ENCODE results near the gene CTNNA2. TPM values are rescaled to one million over a fixed set of nuclear protein-coding genes. Genes with fewer than 3 reads are reported as not detected.

The CTNNA2 gene
- total RNA-seq, 4 donors from 2014 or later = 0.88 to 14.9 (median 2.3) TPM; not detected in 1

DNA sequence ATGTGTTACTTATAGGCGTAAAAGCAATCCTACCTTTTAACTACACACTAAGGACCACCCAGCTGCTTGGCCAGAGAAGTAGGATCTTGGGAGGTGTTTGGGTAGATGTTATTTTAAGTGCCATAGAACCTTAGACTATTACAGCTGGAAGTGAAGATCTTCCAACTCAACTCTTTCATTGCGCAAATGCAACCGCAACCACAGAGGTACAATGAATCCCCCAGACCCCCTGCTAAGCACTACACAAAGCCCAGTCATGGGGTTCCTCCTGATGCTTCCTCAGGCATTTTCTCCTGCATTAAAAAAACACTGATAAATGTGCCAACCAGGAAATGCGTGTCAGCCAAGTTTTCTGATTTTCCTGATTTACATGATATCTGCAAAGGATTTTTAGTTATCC is 545.7 kb downstream of the CTNNA2 start:
- Histone ChIP-seq H3K27me3 (no peaks in the 10 kb centered on the region), H3K4me1 (no peaks in the 10 kb centered on the region), H3K4me3 (no peak overlapping the region), H3K36me3 (no peaks in the 10 kb centered on the region), H3K27ac (no peak overlapping the region), H3K9me3 (no peaks in the 10 kb centered on the region)
- TF ChIP-seq, protein P1, sequence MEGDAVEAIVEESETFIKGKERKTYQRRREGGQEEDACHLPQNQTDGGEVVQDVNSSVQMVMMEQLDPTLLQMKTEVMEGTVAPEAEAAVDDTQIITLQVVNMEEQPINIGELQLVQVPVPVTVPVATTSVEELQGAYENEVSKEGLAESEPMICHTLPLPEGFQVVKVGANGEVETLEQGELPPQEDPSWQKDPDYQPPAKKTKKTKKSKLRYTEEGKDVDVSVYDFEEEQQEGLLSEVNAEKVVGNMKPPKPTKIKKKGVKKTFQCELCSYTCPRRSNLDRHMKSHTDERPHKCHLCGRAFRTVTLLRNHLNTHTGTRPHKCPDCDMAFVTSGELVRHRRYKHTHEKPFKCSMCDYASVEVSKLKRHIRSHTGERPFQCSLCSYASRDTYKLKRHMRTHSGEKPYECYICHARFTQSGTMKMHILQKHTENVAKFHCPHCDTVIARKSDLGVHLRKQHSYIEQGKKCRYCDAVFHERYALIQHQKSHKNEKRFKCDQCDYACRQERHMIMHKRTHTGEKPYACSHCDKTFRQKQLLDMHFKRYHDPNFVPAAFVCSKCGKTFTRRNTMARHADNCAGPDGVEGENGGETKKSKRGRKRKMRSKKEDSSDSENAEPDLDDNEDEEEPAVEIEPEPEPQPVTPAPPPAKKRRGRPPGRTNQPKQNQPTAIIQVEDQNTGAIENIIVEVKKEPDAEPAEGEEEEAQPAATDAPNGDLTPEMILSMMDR (IDR thresholded peaks at IDR 0.05) = no peak
- no peak for TF ChIP-seq POLR2A (IDR thresholded peaks at IDR 0.05)
- no peak for DNase-seq
- intact Hi-C loops (cut with DNase I; ENCODE audit: low total_unique reads) = no loop called here

DNA sequence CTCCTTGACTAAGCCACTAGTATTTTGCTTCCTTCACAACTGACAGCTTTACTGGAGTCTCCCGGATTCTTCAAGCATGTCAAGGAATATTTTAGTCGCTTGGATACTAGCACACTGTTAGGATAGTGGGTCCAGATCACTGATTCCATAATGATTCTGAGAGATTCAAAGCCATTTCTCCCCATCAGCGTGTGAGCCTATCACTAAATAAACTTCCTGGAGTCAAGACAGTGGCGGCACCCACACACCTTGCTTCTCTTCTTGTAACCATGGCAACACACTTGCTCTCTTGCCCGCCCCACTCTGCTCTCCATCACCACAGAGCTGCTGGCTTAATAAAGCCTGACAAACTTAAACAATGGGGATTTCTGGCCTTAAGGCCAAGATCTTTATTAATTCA is 546.6 kb downstream of the CTNNA2 start:
- TF ChIP-seq, protein P1 (IDR thresholded peaks at IDR 0.05) = no peak
- no peaks in the 10 kb centered on the region for H3K4me1 ChIP-seq
- H3K9me3 ChIP-seq = no peaks in the 10 kb centered on the region
- H3K27ac ChIP-seq = no peak overlapping the region
- H3K27me3 ChIP-seq = no peaks in the 10 kb centered on the region
- no peaks in the 10 kb centered on the region for H3K36me3 ChIP-seq
- intact Hi-C loops (cut with DNase I; ENCODE audit: low total_unique reads) = no loop called here
- no peak overlapping the region for H3K4me3 ChIP-seq
- no peak for DNase-seq

DNA sequence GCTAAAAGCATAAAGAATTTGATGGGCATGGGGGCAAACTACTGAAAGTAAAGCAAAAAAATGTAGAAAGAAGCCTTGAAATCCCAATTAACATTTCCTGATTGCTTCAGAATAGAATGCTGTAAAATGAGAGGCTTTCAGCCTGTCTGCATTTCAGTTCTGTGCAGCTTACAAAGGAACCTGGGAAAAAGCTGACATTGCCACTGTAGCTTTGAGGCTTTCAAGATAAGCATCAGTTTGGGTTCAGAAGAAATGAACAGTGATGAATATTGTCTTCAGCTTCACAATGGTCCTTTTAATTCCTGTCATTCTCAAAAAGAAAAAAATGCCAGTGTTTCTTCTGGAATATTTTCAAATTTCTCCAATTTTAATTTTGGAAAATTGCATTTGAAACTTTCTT is 549.0 kb downstream of the CTNNA2 start:
- H3K36me3 ChIP-seq = no peaks in the 10 kb centered on the region
- H3K4me3 ChIP-seq = no peak overlapping the region
- intact Hi-C loops (cut with DNase I; ENCODE audit: low total_unique reads) = no loop called here
- no peak overlapping the region for H3K27ac ChIP-seq
- TF ChIP-seq POLR2A (IDR thresholded peaks at IDR 0.05) = no peak
- TF ChIP-seq, protein P1 (IDR thresholded peaks at IDR 0.05) = no peak
- no peak for DNase-seq
- H3K9me3 ChIP-seq = no peaks in the 10 kb centered on the region
- no peaks in the 10 kb centered on the region for H3K4me1 ChIP-seq
- no peaks in the 10 kb centered on the region for H3K27me3 ChIP-seq

DNA sequence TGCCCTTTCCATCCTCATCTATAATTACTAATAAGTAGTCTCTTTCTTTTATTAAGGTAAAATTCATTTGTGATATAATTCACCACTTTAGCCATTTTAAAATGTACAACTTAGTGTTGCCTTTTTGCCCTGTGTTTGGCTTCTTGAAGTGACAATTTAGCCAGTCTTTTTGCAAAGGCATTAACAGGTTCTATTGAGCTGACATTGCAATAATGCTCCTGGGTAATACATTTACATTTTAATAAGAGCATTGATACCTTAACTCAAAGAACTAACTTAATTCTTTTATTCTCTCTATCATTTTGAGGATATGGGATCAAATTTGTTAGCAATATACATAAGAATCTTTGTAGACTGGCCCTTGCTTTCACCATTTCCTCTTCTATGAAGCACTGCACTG is 549.4 kb downstream of the CTNNA2 start:
- intact Hi-C loops (cut with DNase I; ENCODE audit: low total_unique reads) = no loop called here
- Histone ChIP-seq H3K27ac (no peak overlapping the region), H3K4me1 (no peaks in the 10 kb centered on the region), H3K4me3 (no peak overlapping the region), H3K9me3 (no peaks in the 10 kb centered on the region), H3K36me3 (no peaks in the 10 kb centered on the region), H3K27me3 (no peaks in the 10 kb centered on the region)
- no peak for DNase-seq
- TF ChIP-seq, protein P1 (IDR thresholded peaks at IDR 0.05) = no peak
- TF ChIP-seq POLR2A (IDR thresholded peaks at IDR 0.05) = no peak

DNA sequence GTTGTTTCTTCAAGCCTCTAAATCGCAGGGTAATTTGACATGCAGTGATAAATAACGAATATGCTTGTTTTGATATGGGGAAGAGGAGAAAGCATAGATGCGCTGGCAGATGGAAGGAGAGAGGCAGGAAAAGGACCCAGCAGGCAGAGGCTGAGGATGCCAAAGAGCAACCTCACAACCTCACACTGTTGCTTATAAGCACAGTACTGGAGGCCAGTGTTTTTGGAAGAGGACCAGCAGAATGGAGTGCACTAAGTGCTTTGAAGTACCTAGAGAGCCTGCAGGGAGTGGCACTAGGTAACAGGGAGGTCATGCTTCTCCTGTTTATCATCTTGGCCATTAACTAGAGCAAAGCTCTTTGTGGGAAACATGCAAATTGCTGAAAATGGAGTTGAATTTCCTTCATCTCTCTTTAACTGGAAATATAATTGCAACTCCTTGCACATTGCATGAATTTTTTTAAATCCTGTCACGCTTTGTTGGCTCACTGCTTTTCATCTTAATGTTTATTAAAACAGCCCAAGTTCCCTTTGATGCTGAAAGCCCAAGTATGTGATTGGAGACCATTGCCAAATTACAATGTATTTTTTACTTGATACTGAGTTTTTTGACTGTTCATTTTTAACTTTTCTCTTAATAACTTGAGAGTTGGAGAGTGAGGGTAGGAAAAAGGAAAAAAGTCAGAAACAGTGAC is 555.3 kb downstream of the CTNNA2 start:
- TF ChIP-seq, protein P1 (IDR thresholded peaks at IDR 0.05) = no peak
- TF ChIP-seq POLR2A (IDR thresholded peaks at IDR 0.05) = no peak
- intact Hi-C loops (cut with DNase I; ENCODE audit: low total_unique reads) = no loop called here

More for the DNA sequence above, 555.3 kb downstream of the CTNNA2 start:
- DNase-seq = no peak
- H3K4me1 ChIP-seq = no peaks in the 10 kb centered on the region
- no peak overlapping the region for H3K4me3 ChIP-seq
- no peaks in the 10 kb centered on the region for H3K36me3 ChIP-seq
- no peaks in the 10 kb centered on the region for H3K27me3 ChIP-seq
- H3K27ac ChIP-seq = no peak overlapping the region
- H3K9me3 ChIP-seq = no peaks in the 10 kb centered on the region

Measured in uterus (tissue), 4 donors.